ENCODE results near the gene SPEG. TPM values are rescaled to one million over a fixed set of nuclear protein-coding genes. Genes with fewer than 3 reads are reported as not detected.

SPEG gene
- total and polyA plus RNA-seq, 2 of the 13 experiments (the other 11 are each of a cell fraction or from before 2014, with no cell fraction given): 0.18 to 0.24 TPM

GRCh38 chr2:219497495-219498279 is 63.0 kb downstream of the SPEG start (continued):
- TF ChIP-seq ZNF546 (CRISPR knock-in tag; conservative IDR thresholded peaks at IDR 0.05) (no peak), ZNF746 (CRISPR knock-in tag; IDR thresholded peaks at IDR 0.05) (peak; percentile 47; the same call in 1 of the 2 replicates), NR0B2 (CRISPR knock-in tag; IDR thresholded peaks at IDR 0.05) (peak; percentile 67; the same call in 1 of the 2 replicates), MATR3 (CRISPR knock-in tag; IDR thresholded peaks at IDR 0.05) (no peak), KLF6 (CRISPR knock-in tag; IDR thresholded peaks at IDR 0.05) (peak; percentile 82), SETDB1 (CRISPR knock-in tag; IDR thresholded peaks at IDR 0.05; ENCODE audit: borderline replicate concordance) (no peak), ZFY (CRISPR knock-in tag; IDR thresholded peaks at IDR 0.05) (no peak), ZNF639 (CRISPR knock-in tag; conservative IDR thresholded peaks at IDR 0.05) (no peak; the same call in 1 of the 2 replicates), E2F2 (CRISPR knock-in tag; IDR thresholded peaks at IDR 0.05; ENCODE audit: borderline replicate concordance) (no peak), HBP1 (CRISPR knock-in tag; IDR thresholded peaks at IDR 0.05; ENCODE audit: low read depth) (peak; percentile 83; the same call in 1 of the 2 replicates), KLF11 (CRISPR knock-in tag; IDR thresholded peaks at IDR 0.05) (0 out of 2 replicates have a peak, but pooled peaks have one; percentile 37), ZNF724P (CRISPR knock-in tag; IDR thresholded peaks at IDR 0.05; ENCODE audit: borderline replicate concordance) (no peak; the same call in 1 of the 2 replicates), ZNF614 (CRISPR knock-in tag; IDR thresholded peaks at IDR 0.05; ENCODE audit: borderline replicate concordance) (peak; percentile 57; the same call in 1 of the 2 replicates), RARA (CRISPR knock-in tag; IDR thresholded peaks at IDR 0.05) (peak; percentile 33), TAF1 (CRISPR knock-in tag; IDR thresholded peaks at IDR 0.05) (peak; percentile 59; the same call in 1 of the 2 replicates), ZFP82 (CRISPR knock-in tag; IDR thresholded peaks at IDR 0.05; ENCODE audit: borderline replicate concordance) (no peak), ZNF362 (CRISPR knock-in tag; IDR thresholded peaks at IDR 0.05; ENCODE audit: borderline replicate concordance) (no peak)
- TF ChIP-seq, protein P1, sequence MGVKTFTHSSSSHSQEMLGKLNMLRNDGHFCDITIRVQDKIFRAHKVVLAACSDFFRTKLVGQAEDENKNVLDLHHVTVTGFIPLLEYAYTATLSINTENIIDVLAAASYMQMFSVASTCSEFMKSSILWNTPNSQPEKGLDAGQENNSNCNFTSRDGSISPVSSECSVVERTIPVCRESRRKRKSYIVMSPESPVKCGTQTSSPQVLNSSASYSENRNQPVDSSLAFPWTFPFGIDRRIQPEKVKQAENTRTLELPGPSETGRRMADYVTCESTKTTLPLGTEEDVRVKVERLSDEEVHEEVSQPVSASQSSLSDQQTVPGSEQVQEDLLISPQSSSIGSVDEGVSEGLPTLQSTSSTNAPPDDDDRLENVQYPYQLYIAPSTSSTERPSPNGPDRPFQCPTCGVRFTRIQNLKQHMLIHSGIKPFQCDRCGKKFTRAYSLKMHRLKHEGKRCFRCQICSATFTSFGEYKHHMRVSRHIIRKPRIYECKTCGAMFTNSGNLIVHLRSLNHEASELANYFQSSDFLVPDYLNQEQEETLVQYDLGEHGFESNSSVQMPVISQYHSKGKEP (CRISPR knock-in tag; IDR thresholded peaks at IDR 0.05): 0 out of 2 replicates have a peak, but pooled peaks have one; percentile 16
- TF ChIP-seq, protein P2, sequence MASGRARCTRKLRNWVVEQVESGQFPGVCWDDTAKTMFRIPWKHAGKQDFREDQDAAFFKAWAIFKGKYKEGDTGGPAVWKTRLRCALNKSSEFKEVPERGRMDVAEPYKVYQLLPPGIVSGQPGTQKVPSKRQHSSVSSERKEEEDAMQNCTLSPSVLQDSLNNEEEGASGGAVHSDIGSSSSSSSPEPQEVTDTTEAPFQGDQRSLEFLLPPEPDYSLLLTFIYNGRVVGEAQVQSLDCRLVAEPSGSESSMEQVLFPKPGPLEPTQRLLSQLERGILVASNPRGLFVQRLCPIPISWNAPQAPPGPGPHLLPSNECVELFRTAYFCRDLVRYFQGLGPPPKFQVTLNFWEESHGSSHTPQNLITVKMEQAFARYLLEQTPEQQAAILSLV (CRISPR knock-in tag; IDR thresholded peaks at IDR 0.05; ENCODE audit: borderline replicate concordance): peak; percentile 73; the same call in 1 of the 2 replicates
- TF ChIP-seq, protein P3, sequence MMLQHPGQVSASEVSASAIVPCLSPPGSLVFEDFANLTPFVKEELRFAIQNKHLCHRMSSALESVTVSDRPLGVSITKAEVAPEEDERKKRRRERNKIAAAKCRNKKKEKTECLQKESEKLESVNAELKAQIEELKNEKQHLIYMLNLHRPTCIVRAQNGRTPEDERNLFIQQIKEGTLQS (CRISPR knock-in tag; IDR thresholded peaks at IDR 0.05): no peak
